K562 (cell line): ENCODE data around the gene MYO3B. TPM values are rescaled to one million over a fixed set of nuclear protein-coding genes. Genes with fewer than 3 reads are reported as not detected.

Experiments
- BCOR ChIP-seq: fragments of 450-650 bp; IDR thresholded peaks from 2 replicates; pipeline ENCODE4 v1.6.1; 2016
- CREB1 ChIP-seq, 2 experiments: sonication (generic) in 1 of 2; formaldehyde crosslinking in 1 of 2; IDR thresholded peaks; 2 replicates each; pipeline versions ENCODE4 v1.6.1 to v1.8.0; 2012 to 2022; ENCODE audit warnings: inconsistent platforms in 1 of 2, mild to moderate bottlenecking in 1 of 2, missing genetic modification reagents in 1 of 2, moderate library complexity in 1 of 2
- GATAD2B ChIP-seq: fragments of 450-650 bp; IDR thresholded peaks from 2 replicates; pipeline ENCODE4 v1.6.1; 2017; ENCODE audit warnings: mild to moderate bottlenecking, borderline replicate concordance
- HMG20A ChIP-seq: fragments of 450-650 bp; formaldehyde crosslinking; conservative IDR thresholded peaks from 2 replicates; pipeline ENCODE4 v1.4.0; 2020; ENCODE audit warnings: mild to moderate bottlenecking, mixed read lengths
- KDM4B ChIP-seq, 2 experiments: fragments of 450-650 bp in 1 of 2; sonication (generic) in 1 of 2; IDR thresholded peaks; 2 replicates each; pipeline ENCODE4 v1.6.1; 2016 to 2017; ENCODE audit warnings: borderline replicate concordance in 2 of 2, antibody characterized with exemption in 1 of 2, low read depth in 1 of 2, mild to moderate bottlenecking in 1 of 2
- NFATC3 ChIP-seq: fragments of 450-650 bp; IDR thresholded peaks from 2 replicates; pipeline ENCODE4 v1.6.1; 2017; ENCODE audit warnings: mild to moderate bottlenecking
- NFIX ChIP-seq: fragments of 250-450 bp; sonication (Bioruptor Pico); IDR thresholded peaks from 2 replicates; pipeline ENCODE4 v1.4.0; 2020; ENCODE audit warnings: low read depth, mild to moderate bottlenecking, moderate library complexity
- ZNF174 ChIP-seq: fragments of 250-450 bp; sonication (Bioruptor Pico); IDR thresholded peaks from 2 replicates; pipeline ENCODE4 v1.4.0; 2020; ENCODE audit warnings: mild to moderate bottlenecking
- polyA plus RNA-seq, 8 experiments: library from polyadenylated mRNA; depleted of rRNA in 4 of 8; stranded (reverse) in 5 of 8; unstranded in 3 of 8; fragments of >200 nt; fragmentation: Nextera tagmentation in 2 of 8; fragmentation: Illumina TruSeq in 1 of 8; extraction: Ambion mirVana in 2 of 8; extraction: Trizol in 1 of 8; gene quantifications; 2 replicates each; pipeline versions ENCODE4 v1.2.1 to v1.2.3, GENCODE V29; 2011 to 2014; ENCODE audit warnings: inconsistent platforms in 1 of 8, missing spikeins in 1 of 8
- total RNA-seq, 7 experiments: library from RNA; depleted of rRNA in 6 of 7; stranded (reverse); fragments of >200 nt in 6 of 7; fragmentation: Illumina TruSeq in 2 of 7; extraction: Trizol in 2 of 7; gene quantifications; 2 replicates each; pipeline versions ENCODE4 v1.2.1 to v1.2.3, GENCODE V29; 2011 to 2021; ENCODE audit warnings: low replicate concordance in 1 of 7
- TF ChIP-seq, protein P1 (sequence below), 2 experiments: fragments of 250-450 bp in 1 of 2; fragments of 450-650 bp in 1 of 2; sonication (Bioruptor Pico) in 1 of 2; IDR thresholded peaks; 2 replicates each; pipeline versions ENCODE4 v1.6.1 to v1.8.0; 2016 to 2021; ENCODE audit warnings: mild to moderate bottlenecking in 2 of 2, moderate library complexity in 2 of 2, missing compliant biosample characterization in 1 of 2, missing genetic modification characterization in 1 of 2
- TF ChIP-seq, protein P2 (sequence below): IDR thresholded peaks from 3 replicates; pipeline ENCODE4 v1.6.1; 2011; ENCODE audit warnings: borderline replicate concordance, mild to moderate bottlenecking; ENCODE audit not compliant: insufficient read length, insufficient read depth
- TF ChIP-seq, protein P3 (sequence below): IDR thresholded peaks from 2 replicates; pipeline ENCODE4 v1.6.1; 2016; ENCODE audit warnings: missing genetic modification characterization, missing compliant biosample characterization
- TF ChIP-seq, protein P4 (sequence below): sonication (generic); formaldehyde crosslinking; IDR thresholded peaks from 2 replicates; pipeline ENCODE4 v1.8.0; 2022; ENCODE audit warnings: mild to moderate bottlenecking, missing genetic modification reagents
- TF ChIP-seq, protein P5 (sequence below), 2 experiments: fragments of 450-650 bp in 1 of 2; sonication (generic) in 1 of 2; formaldehyde crosslinking in 1 of 2; IDR thresholded peaks in 1 of 2; conservative IDR thresholded peaks in 1 of 2; 2 replicates each; pipeline versions ENCODE4 v1.6.1 to v1.8.1; 2016 to 2023; ENCODE audit warnings: mild to moderate bottlenecking in 2 of 2, moderate library complexity in 2 of 2, inconsistent platforms in 1 of 2, missing genetic modification reagents in 1 of 2

MYO3B gene
- total and polyA plus RNA-seq, 9 of the 15 experiments (the other 6 are each of a cell fraction or from before 2014, with no cell fraction given) = 2.7 to 6.5 (median 3.6) TPM

DNA sequence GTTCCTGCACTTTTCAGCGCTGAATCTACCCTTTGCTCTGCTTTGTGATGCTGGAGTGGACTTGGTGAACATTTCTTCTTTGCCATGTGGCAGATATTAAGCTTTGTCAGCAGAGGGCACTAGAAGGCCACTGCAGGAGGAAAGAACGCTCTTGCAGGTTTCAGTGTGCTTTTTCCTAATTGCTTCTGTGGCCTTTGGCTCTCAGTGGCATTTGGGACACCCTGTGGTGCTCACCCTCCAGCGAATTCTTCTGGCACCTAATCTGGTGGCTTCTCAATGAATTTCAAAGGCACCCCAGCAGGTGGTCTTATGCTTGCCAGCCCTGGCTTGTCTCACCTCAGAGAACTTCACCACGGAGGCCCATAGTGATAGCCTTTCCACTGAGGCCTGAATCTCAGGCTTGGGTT, 146.7 kb downstream of the MYO3B start (continued):
- TF ChIP-seq, protein P1, sequence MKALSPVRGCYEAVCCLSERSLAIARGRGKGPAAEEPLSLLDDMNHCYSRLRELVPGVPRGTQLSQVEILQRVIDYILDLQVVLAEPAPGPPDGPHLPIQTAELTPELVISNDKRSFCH (CRISPR knock-in tag; IDR thresholded peaks at IDR 0.05) = no peak
- TF ChIP-seq, protein P1 (tag; IDR thresholded peaks at IDR 0.05) = peak; percentile 53; the same call in 1 of the 2 replicates
- TF ChIP-seq, protein P2, sequence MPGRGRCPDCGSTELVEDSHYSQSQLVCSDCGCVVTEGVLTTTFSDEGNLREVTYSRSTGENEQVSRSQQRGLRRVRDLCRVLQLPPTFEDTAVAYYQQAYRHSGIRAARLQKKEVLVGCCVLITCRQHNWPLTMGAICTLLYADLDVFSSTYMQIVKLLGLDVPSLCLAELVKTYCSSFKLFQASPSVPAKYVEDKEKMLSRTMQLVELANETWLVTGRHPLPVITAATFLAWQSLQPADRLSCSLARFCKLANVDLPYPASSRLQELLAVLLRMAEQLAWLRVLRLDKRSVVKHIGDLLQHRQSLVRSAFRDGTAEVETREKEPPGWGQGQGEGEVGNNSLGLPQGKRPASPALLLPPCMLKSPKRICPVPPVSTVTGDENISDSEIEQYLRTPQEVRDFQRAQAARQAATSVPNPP = no peak
- no peak for TF ChIP-seq NFIX (CRISPR knock-in tag)
- TF ChIP-seq, protein P3, sequence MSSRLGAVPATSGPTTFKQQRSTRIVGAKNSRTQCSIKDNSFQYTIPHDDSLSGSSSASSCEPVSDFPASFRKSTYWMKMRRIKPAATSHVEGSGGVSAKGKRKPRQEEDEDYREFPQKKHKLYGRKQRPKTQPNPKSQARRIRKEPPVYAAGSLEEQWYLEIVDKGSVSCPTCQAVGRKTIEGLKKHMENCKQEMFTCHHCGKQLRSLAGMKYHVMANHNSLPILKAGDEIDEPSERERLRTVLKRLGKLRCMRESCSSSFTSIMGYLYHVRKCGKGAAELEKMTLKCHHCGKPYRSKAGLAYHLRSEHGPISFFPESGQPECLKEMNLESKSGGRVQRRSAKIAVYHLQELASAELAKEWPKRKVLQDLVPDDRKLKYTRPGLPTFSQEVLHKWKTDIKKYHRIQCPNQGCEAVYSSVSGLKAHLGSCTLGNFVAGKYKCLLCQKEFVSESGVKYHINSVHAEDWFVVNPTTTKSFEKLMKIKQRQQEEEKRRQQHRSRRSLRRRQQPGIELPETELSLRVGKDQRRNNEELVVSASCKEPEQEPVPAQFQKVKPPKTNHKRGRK (tag) = no peak
- no peak for TF ChIP-seq BCOR
- TF ChIP-seq, protein P4, sequence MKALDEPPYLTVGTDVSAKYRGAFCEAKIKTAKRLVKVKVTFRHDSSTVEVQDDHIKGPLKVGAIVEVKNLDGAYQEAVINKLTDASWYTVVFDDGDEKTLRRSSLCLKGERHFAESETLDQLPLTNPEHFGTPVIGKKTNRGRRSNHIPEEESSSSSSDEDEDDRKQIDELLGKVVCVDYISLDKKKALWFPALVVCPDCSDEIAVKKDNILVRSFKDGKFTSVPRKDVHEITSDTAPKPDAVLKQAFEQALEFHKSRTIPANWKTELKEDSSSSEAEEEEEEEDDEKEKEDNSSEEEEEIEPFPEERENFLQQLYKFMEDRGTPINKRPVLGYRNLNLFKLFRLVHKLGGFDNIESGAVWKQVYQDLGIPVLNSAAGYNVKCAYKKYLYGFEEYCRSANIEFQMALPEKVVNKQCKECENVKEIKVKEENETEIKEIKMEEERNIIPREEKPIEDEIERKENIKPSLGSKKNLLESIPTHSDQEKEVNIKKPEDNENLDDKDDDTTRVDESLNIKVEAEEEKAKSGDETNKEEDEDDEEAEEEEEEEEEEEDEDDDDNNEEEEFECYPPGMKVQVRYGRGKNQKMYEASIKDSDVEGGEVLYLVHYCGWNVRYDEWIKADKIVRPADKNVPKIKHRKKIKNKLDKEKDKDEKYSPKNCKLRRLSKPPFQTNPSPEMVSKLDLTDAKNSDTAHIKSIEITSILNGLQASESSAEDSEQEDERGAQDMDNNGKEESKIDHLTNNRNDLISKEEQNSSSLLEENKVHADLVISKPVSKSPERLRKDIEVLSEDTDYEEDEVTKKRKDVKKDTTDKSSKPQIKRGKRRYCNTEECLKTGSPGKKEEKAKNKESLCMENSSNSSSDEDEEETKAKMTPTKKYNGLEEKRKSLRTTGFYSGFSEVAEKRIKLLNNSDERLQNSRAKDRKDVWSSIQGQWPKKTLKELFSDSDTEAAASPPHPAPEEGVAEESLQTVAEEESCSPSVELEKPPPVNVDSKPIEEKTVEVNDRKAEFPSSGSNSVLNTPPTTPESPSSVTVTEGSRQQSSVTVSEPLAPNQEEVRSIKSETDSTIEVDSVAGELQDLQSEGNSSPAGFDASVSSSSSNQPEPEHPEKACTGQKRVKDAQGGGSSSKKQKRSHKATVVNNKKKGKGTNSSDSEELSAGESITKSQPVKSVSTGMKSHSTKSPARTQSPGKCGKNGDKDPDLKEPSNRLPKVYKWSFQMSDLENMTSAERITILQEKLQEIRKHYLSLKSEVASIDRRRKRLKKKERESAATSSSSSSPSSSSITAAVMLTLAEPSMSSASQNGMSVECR = no peak
- peak; percentile 18; the same call in 1 of the 2 replicates for TF ChIP-seq CREB1 (IDR thresholded peaks at IDR 0.05)
- TF ChIP-seq CREB1 (CRISPR knock-in tag; IDR thresholded peaks at IDR 0.05) = no peak
- TF ChIP-seq HMG20A (CRISPR knock-in tag) = no peak
- no peak for TF ChIP-seq KDM4B (IDR thresholded peaks at IDR 0.05; ENCODE audit: borderline replicate concordance in 2 of 2, low read depth in 1 of 2)
- TF ChIP-seq GATAD2B = no peak
- TF ChIP-seq NFATC3 = no peak
- TF ChIP-seq, protein P5, sequence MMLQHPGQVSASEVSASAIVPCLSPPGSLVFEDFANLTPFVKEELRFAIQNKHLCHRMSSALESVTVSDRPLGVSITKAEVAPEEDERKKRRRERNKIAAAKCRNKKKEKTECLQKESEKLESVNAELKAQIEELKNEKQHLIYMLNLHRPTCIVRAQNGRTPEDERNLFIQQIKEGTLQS (IDR thresholded peaks at IDR 0.05) = no peak
- TF ChIP-seq, protein P5 (CRISPR knock-in tag; conservative IDR thresholded peaks at IDR 0.05) = no peak
- no peak for TF ChIP-seq ZNF174 (CRISPR knock-in tag)
